A673 (cell line): Measurements from ENCODE around the gene IZUMO2.
"Not testable (repeated sequence)": the region's sequence is repeated elsewhere in the genome, so short reads cannot be mapped to it uniquely, and the experiment has no call there.

ENCODE experiments used
- CTCF ChIP-seq: fragments of 300-800, 200-600 bp; sonication (generic); conservative IDR thresholded peaks from 2 replicates; pipeline ENCODE4 v1.5.1; 2017; ENCODE audit warnings: low read depth, mild to moderate bottlenecking, antibody characterized with exemption, low read length, moderate library complexity, mixed read lengths
- EZH2 ChIP-seq: fragments of 200-600 bp; sonication (generic); IDR thresholded peaks from 2 replicates; pipeline ENCODE4 v1.6.1; 2017; ENCODE audit warnings: borderline replicate concordance, low read depth, mild to moderate bottlenecking, mixed read lengths, antibody characterized with exemption, low read length; ENCODE audit not compliant: poor library complexity, severe bottlenecking

GRCh38 chr19:50133518-50134492, 29.3 kb downstream of the IZUMO2 start:
- TF ChIP-seq CTCF, EZH2: not testable (repeated sequence)
